ENCODE data around the gene PIGH.
A peak's percentile ranks its signal among the peaks of the same experiment; 100 is the strongest.
"Not testable (repeated sequence)": the region's sequence is repeated elsewhere in the genome, so short reads cannot be mapped to it uniquely, and the experiment has no call there.

Gene PIGH

GRCh38 chr14:67599698-67600561 lies at the start of gene PIGH:
PIGH (minus strand) TSS chr14:67600268; CDS start chr14:67600203, 65 bp downstream.
- DNase-seq: peak; percentile 97

DNA sequence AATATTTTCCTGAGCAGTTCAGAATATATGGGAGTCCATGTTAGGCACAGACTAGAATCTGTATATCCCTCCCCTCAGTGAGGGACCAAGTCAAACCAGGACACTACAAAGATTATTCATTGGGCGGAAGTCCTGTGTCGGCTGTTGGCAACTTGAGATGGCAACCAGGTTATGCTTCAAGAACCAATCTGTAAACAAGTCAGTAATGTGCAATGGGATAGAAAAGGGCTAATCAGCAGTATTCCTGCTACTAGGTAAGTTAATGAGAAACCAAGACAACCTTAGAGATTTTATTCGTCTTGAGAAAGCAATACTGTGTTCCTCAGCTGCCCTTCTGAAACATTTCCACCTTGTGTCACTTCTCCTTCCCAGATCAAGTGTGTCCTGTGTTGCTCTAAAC lies 46.1 kb upstream of the PIGH start:
- no peak for DNase-seq

GRCh38 chr14:67645414-67645813 lies 45.3 kb upstream of the PIGH start:
- no peak for DNase-seq

DNA sequence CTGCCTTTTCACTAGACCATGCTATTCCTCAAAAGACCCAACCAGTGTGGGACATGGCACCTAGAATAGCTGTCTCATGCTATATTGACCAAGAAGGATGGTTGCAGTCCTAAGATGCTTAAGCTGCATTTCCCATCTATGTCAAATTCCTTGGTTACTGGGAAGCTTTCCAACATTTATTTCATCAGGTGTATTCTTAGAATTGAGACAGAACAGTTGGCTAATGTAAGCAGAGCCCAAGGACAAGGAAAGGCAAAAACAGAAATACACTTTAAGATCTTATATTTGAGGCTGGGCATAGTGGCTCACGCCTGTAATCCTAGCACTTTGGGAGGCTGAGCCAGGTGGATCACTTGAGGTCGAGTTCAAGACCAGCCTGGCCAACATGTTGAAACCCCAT lies 44.4 kb upstream of the PIGH start:
- no peak for DNase-seq

GRCh38 chr14:67643713-67644112 lies 43.6 kb upstream of the PIGH start:
- no peak for DNase-seq

DNA sequence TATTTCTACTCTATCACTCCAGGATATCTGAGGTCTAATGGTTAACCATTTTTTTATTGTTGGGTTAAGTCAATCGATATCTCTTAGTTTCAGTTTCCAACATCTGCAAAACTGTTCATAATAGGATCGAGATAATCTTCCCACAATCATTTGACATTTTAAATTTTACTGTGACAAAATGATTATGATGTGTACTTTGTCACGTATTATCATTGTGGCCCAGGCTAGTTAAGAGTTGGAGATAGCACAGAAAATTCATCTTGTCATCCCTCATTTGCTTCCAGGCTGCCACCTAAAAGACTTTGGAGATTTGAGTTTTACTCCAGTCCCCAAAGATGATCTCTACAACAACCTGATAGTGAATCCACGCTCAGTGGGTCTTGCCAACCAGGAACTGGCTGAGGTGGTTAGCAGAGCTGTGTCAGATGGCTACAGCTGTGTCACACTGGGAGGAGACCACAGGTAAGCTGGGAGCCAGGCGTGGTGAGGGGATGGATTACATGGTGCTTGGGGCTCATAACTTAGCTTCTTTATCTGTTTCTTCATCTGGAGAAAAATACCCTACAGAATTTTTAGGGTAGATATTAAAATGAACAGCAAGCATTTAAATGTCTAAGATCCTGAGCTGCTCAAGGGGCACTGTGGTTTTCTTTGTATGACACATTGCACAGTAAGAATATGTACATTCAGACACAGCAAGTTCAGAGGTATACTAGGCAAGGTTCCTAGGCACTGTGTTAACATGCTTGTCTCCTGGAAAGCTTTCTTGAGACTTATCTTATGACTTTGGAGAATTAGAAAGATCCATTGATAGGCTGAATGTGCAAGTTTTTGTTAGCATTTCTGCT lies 42.1 kb upstream of the PIGH start:
- peak; percentile 59 for DNase-seq

DNA sequence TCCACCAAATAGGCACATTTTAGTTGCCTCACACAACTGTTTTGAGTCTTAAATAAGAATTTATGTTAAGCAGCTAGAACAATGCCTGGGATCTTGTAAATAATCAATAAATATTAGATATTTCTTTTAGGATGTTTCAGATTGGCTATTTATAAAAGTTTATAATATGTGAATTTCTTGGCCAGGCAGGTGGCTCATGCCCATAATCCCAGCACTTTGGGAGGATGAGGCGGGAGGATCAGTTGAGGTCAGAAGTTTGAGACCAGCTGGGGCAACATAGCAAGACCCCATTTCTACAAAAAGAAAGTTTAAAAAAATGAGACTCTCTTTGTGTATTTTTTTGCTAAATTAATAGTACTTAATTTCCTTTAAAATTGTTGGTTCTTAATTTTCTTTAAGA lies 41.4 kb upstream of the PIGH start:
- no peak for DNase-seq

DNA sequence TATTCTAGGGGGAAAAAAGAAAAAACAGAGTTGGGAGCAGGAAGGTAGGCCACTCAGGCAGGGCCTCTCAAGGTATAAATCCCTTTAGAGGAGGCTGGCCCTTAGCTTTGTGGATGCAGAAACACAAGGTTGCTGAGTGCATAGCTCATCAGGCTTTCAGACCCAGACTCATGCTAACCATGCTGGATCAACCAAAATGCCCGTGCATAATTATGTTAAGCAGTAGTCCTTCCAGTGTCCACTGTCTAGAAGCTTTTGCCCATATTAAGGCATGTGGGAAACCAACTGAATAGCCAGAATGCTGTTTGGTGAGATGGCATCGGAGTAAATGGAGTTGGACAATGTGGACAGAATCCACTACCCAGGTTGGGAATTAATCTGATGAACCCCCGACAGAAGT lies 38.6 kb upstream of the PIGH start:
- DNase-seq: no peak

- DNase-seq: no peak
Measured at GRCh38 chr14:67636361-67636919, 36.4 kb upstream of the PIGH start.

DNA sequence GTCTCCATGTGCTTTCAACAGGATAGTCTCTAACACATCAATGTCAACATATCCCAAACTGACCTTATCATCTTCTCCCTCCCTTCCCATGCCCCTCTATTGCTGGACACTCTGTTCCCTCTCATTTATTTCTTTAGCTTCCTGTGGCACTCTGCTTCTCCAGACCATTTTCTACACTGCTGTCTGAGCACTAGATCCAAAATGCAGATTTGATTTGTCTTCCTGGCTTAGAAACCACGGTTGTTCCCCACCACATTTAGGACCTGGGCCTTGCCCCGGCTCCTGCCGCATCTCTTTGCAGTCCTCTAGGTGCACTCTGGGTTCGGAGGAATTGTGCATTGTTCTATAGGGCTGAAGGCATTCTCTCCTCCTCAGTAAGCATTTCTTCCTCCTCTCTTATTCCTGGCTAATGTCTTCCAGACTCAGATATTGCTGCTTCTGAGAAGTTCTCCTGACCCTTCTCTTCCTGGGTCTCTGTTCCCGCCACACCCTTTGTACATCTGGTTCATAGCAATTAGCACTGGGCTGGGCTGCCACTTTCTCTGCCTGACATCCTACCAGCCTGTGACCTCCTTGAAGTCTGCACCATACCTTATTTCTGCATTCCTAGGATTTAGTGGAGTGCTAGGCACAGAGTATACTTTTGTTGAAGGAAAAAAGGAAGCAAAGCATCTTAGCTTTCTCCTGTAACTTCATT lies 33.5 kb upstream of the PIGH start:
- no peak for DNase-seq

DNA sequence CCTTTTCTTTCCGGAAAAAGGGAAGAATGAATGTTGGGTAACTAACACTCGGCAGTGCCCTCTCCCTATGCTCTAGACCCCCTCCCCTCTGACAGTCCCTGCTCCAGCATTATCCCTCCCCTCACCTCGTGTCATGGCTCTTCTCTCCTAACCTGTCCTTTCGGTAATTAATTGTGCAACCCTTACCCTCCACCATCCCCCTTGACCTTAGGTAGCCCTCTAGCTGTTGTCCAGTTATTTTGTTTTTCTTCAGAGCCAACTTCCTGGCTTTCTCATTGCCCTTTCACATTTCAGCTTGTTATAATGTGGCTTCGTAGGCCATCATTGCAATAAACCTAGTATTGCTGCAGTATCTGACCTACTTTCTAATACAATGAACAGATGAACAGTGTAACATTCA lies 30.9 kb upstream of the PIGH start:
- no peak for DNase-seq

DNA sequence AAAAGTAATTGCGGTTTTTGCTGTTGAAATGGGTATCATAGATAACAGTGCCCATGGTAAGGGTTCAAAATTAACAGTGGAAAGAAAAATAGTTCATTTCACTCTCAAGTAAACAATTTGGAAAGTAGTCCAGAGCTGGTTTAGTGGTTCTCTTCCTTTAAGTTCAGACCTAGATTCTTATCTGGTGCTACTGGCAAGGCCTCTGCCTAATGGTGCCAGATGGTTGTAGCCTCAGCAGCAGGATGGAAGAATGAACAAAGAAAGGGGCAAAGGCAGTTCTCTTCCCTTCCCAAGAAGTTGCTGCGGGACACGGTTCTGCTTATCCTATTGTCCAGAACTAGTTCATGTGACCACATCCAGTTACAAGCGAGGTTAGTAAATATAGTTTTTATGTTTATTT lies 30.1 kb upstream of the PIGH start:
- DNase-seq: no peak

DNA sequence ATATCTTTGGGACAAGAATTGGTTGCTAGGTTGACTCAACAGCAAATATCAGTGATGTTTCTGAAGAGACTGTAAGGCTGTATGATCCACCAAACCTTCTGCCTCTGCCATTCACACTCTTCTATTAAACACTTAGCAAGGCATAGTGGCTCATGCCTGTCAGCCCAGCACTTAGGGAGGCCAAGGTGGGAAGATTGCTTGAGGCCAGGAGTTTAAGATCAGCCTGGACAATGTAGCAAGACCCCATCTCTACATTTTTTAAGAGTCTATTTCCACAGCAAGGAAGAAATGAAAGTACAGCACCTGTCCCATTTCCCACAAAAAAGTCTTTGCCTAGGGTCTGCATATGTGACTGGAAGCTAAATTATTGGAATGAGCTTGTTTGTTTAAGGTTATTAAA lies 27.5 kb upstream of the PIGH start:
- DNase-seq: no peak

- not testable (repeated sequence) for DNase-seq
Measured at GRCh38 chr14:67626131-67626530, 26.1 kb upstream of the PIGH start.

DNA sequence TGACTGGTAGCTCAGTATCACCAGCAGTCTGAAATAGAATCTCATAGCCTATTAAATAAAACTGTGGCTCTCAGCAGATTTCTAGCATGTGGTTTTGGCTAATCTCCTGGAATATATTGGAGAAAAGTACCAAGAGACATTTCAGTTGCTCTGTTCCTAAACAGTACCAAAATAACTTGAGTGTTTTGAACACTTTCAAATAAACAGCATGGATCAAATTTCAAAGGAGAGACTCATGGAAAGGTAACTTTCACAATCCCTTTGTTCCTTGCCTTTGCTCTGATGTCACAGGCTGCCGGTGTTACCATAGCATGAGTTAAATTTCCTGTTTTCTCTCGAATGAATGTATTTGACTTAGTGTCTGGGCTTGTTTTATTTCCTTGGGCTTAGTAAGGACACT lies 23.0 kb upstream of the PIGH start:
- no peak for DNase-seq

GRCh38 chr14:67622675-67623074 lies 22.6 kb upstream of the PIGH start:
- DNase-seq: no peak

DNA sequence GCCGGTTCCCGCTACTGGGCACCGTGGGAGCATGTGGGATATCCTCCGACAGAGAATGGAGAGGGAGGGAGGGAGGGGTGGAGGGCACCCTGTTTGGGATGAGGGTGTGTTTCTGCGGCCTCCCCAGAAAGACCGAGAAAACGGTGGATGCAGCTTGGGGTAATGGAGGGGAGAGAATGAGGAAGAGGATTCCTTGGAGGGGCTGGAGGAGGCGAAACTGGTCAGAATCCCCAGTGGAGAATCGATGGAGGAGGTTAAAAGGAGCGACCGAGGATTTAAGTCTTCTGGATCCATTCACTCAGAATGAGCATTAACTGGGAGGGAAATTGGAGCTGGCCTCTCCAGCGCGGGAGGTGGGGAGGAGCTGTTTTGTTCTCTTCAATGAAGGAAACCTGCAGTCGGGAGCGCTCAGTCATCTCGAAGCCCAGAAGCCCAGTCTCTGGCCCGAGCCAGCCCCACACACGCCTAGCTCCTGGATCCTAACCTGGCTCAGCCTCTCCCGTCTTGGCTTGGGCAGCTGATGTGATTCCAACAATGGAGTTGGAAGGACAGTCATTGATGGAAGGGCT lies 20.2 kb upstream of the PIGH start:
- peak; percentile 33 for DNase-seq

DNA sequence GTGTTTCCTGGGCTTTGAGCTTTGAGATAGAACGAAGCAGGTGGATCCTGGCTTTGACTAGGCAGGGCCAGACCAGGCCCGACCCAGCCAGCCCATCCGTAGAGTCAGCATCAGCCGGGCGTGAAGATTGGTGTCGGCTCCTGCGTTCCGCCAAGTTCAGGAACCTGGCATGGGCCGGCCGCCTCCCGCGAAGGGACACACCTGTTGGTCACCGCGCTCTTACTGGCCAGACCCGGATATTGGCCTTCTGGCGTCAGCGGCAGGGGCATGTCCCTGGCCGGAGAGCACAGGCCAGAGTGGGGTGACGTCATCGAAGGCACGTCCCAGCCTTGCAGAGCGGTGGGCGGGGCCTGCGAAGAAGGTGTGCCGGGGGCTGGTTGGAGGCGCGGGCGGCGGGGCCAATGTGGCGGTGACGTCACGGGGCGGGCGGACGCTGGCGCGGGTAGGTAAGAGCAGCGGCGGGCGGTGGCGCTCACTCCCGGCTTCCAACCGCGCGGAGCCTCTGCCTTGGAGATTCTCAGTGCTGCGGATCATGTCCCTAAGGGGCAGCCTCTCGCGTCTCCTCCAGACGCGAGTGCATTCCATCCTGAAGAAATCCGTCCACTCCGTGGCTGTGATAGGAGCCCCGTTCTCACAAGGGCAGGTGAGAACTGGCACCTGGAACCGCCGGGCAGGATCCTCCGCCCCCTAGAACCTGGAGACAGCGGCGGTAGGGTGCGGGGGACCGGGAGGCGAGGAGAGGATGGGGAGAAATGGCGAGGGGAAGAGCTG lies 19.6 kb upstream of the PIGH start, which contains the start of gene ARG2:
Gene ARG2, plus strand, starts transcription at position 475 of the 771 bp plus-strand sequence. Its CDS starts 58 bp downstream, at position 533.
- peak; percentile 99 for DNase-seq

- no peak for DNase-seq
Measured at GRCh38 chr14:67618617-67619063, 18.6 kb upstream of the PIGH start.

GRCh38 chr14:67610491-67610890 lies 10.4 kb upstream of the PIGH start:
- DNase-seq: peak; percentile 37

DNA sequence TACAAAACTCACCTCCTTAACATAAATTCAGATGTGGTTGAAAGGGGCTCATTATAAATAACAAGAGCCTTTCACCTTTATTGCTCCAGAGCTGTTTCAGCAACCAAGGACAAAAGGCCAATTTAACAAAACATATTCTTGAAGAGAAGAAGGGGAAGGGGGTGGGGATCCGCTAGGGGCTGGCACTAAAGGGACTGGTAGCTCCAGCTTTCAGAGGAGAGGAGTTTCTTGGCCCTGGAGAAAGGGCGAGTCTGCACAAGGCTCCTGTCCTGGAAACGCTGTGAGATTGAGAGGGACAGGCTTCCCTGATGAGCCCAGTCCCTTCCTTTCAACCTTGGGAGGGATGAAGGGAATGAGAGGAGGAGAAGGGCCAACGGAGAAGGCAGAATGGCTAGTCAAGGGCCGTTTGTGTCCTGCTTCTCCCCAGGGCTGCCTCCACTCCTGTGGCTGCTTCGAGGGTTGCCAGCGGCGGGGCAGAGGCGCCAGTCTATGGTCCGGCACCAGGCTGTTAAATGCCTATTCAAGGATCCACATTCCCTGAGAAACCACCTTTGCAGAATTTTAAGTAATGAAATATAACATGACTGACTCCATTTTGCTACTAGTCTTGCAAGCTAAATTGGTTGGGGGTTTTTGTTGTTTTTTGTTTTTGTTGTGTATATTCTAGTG lies 9.7 kb upstream of the PIGH start:
- no peak for DNase-seq
